Hepatocyte (in vitro differentiated cells): ENCODE data around the gene NSUN7. TPM values are rescaled to one million over a fixed set of nuclear protein-coding genes. Genes with fewer than 3 reads are reported as not detected.

ENCODE experiments used
- DNase-seq: peaks from one replicate; pipeline ENCODE4 v3.0.0-alpha.2; 2016; ENCODE audit warnings: low spot score
- H2AFZ ChIP-seq: fragments of 200-600 bp; sonication (generic); 2 replicates; pipeline ENCODE4 v1.6.0; 2016; ENCODE audit warnings: antibody characterized with exemption, mild to moderate bottlenecking
- H3K27ac ChIP-seq: fragments of 200-600 bp; sonication (generic); 2 replicates; pipeline ENCODE4 v1.5.1; 2016; ENCODE audit warnings: mild to moderate bottlenecking
- H3K27me3 ChIP-seq: fragments of 200-600 bp; sonication (generic); 2 replicates; pipeline ENCODE4 v1.6.1; 2016
- H3K36me3 ChIP-seq: fragments of 200-600 bp; sonication (generic); replicated peaks from 2 replicates; pipeline ENCODE4 v1.5.1; 2016; ENCODE audit warnings: low read depth; ENCODE audit not compliant: insufficient read depth
- H3K4me1 ChIP-seq: fragments of 200-600 bp; sonication (generic); 2 replicates; pipeline ENCODE4 v1.5.1; 2016; ENCODE audit warnings: mild to moderate bottlenecking, moderate library complexity; ENCODE audit not compliant: insufficient read depth
- H3K4me2 ChIP-seq: fragments of 200-600 bp; sonication (generic); 2 replicates; pipeline ENCODE4 v1.6.0; 2016
- H3K4me3 ChIP-seq: fragments of 200-600 bp; sonication (generic); 2 replicates; pipeline ENCODE4 v1.5.1; 2016; ENCODE audit warnings: mild to moderate bottlenecking
- H3K79me2 ChIP-seq: fragments of 200-600 bp; sonication (generic); 2 replicates; pipeline ENCODE4 v1.6.0; 2017; ENCODE audit warnings: mild to moderate bottlenecking
- H3K9me2 ChIP-seq: fragments of 200-600 bp; sonication (generic); replicated peaks from 2 replicates; pipeline ENCODE4 v1.6.0; 2017; ENCODE audit warnings: mild to moderate bottlenecking; ENCODE audit not compliant: insufficient read depth
- H3K9me3 ChIP-seq: fragments of 200-600 bp; sonication (generic); 2 replicates; pipeline ENCODE4 v1.5.1; 2016; ENCODE audit warnings: low read depth, mild to moderate bottlenecking
- H4K20me1 ChIP-seq: fragments of 200-600 bp; sonication (generic); 2 replicates; pipeline ENCODE4 v1.6.0; 2016; ENCODE audit warnings: mild to moderate bottlenecking; ENCODE audit not compliant: insufficient read depth, poor library complexity, severe bottlenecking
- CTCF ChIP-seq: fragments of 200-600 bp; sonication (generic); IDR thresholded peaks from 2 replicates; pipeline ENCODE4 v1.5.1; 2016; ENCODE audit warnings: antibody characterized with exemption, mild to moderate bottlenecking; ENCODE audit not compliant: poor library complexity
- EZH2 ChIP-seq: fragments of 200-600 bp; sonication (generic); IDR thresholded peaks from 2 replicates; pipeline ENCODE4 v1.6.1; 2016; ENCODE audit warnings: antibody characterized with exemption, mild to moderate bottlenecking, borderline replicate concordance
- EZH2phosphoT487 ChIP-seq: fragments of 200-600 bp; sonication (generic); IDR thresholded peaks from one replicate; pipeline ENCODE4 v1.6.1; 2018; ENCODE audit warnings: antibody characterized with exemption, mild to moderate bottlenecking, low read depth, moderate library complexity; ENCODE audit not compliant: unreplicated experiment, severe bottlenecking
- WGBS: methylation state at CpG from one replicate; pipeline ENCODE4 v1.1.6; 2016; ENCODE audit warnings: low lambda C conversion rate; ENCODE audit errors: missing lambda C conversion rate; 5-methylcytosine and 5-hydroxymethylcytosine counted together
- polyA plus RNA-seq: library from polyadenylated mRNA; unstranded; fragments of >200 nt; fragmentation: Nextera tagmentation; extraction: Ambion mirVana; gene quantifications from 2 replicates; pipeline ENCODE4 v1.2.1, GENCODE V29; 2016
- total RNA-seq: library from RNA; depleted of rRNA; stranded (reverse); fragments of >200 nt; gene quantifications from 2 replicates; pipeline ENCODE4 v1.2.3, GENCODE V29; 2014

Gene NSUN7
- total and polyA plus RNA-seq, 2 experiments from 2014 or later, result 4.6 to 8.0 TPM

GRCh38 chr4:40837094-40837870 is 87.5 kb downstream of the NSUN7 start:
- Histone ChIP-seq H3K9me3 (no peaks in the 10 kb centered on the region), H3K27me3 (no peaks in the 10 kb centered on the region), H3K9me2 (no peaks in the 10 kb centered on the region), H2AFZ (no peak overlapping the region), H3K4me2 (no peak overlapping the region), H4K20me1 (no peaks in the 10 kb centered on the region), H3K27ac (no peak overlapping the region), H3K36me3 (no peaks in the 10 kb centered on the region), H3K4me3 (no peak overlapping the region), H3K79me2 (no peaks in the 10 kb centered on the region), H3K4me1 (no peaks in the 10 kb centered on the region)
- 89% methylated on average over 16 of the region's 16 CpGs for WGBS
- TF ChIP-seq EZH2phosphoT487 (no peak), EZH2 (no peak), CTCF (no peak)
- DNase-seq, result no peak

- Histone ChIP-seq H3K4me3 (no peak overlapping the region), H3K4me1 (no peaks in the 10 kb centered on the region), H3K36me3 (no peaks in the 10 kb centered on the region), H3K4me2 (no peak overlapping the region), H3K9me3 (no peaks in the 10 kb centered on the region), H3K27ac (no peak overlapping the region), H2AFZ (no peak overlapping the region), H3K9me2 (no peaks in the 10 kb centered on the region), H3K79me2 (no peaks in the 10 kb centered on the region), H4K20me1 (no peaks in the 10 kb centered on the region), H3K27me3 (no peaks in the 10 kb centered on the region)
- no peak for DNase-seq
- TF ChIP-seq CTCF (no peak), EZH2phosphoT487 (no peak)
- 93% methylated on average over 4 of the region's 4 CpGs for WGBS
Observed at GRCh38 chr4:40838742-40839141, 89.0 kb downstream of the NSUN7 start.

- no peak for DNase-seq
- H3K27me3 ChIP-seq, result no peaks in the 10 kb centered on the region
- no peaks in the 10 kb centered on the region for H3K4me1 ChIP-seq
- H3K79me2 ChIP-seq, result no peaks in the 10 kb centered on the region
- H4K20me1 ChIP-seq, result no peaks in the 10 kb centered on the region
- no peak overlapping the region for H3K4me2 ChIP-seq
- peak overlapping the region; percentile 12 for H3K27ac ChIP-seq
- H3K9me2 ChIP-seq, result no peaks in the 10 kb centered on the region
- no peak for TF ChIP-seq EZH2
- TF ChIP-seq EZH2phosphoT487, result no peak
- no peak for TF ChIP-seq CTCF
- 84% methylated on average over 10 of the region's 10 CpGs for WGBS
- H3K36me3 ChIP-seq, result no peaks in the 10 kb centered on the region
- H3K9me3 ChIP-seq, result no peaks in the 10 kb centered on the region
- no peak overlapping the region for H3K4me3 ChIP-seq
- H2AFZ ChIP-seq, result no peak overlapping the region
Observed at GRCh38 chr4:40840255-40840984, 90.7 kb downstream of the NSUN7 start.
